GM12892 (cell line): ENCODE measurements around the gene DUOXA1.

Experiments used
- POLR2A ChIP-seq: IDR thresholded peaks from 2 replicates; pipeline ENCODE4 v1.6.1; 2011; ENCODE audit warnings: low read depth, low read length, control low read depth
- POLR2AphosphoS5 ChIP-seq: IDR thresholded peaks from 2 replicates; pipeline ENCODE4 v1.6.1; 2011; ENCODE audit warnings: low read depth, low read length, control low read depth
- TAF1 ChIP-seq: IDR thresholded peaks from 2 replicates; pipeline ENCODE4 v1.6.1; 2011; ENCODE audit warnings: low read depth, mild to moderate bottlenecking, control low read depth, low read length, borderline replicate concordance

DNA sequence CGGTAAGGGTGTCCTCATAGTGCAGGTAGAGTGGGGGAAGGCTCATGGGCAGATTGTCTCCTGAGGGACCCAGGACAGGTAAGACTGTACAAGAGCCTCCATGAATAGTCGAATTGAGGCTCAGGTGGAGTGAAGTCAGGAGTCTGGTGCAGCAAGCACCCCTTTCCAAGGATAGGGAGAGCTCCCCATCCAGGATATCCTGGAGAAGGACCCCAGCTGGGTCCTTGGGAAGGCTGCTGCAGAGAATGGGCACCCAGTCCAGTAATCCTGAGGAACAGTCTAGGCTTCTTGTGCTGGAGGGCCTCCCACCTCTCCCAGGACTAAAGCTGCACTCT, 15.0 kb downstream of the DUOXA1 start:
- TF ChIP-seq TAF1 (no peak), POLR2A (no peak), POLR2AphosphoS5 (no peak)
